ENCODE measurements around the gene RPH3AL.

- TF ChIP-seq CTCF (IDR thresholded peaks at IDR 0.05) (no peak), EP300 (IDR thresholded peaks at IDR 0.05; ENCODE audit: low read depth) (no peak)
These were observed 41.5 kb upstream of the RPH3AL start for GRCh38 chr17:393806-394717.

All from transverse colon (tissue), 3 donors.